ENCODE data around the gene C16orf46.

The C16orf46 gene

GRCh38 chr16:81041696-81042095 is 35.3 kb downstream of the C16orf46 start:
- Histone ChIP-seq H3K36me3 (ENCODE audit: low read length) (peaks cover 3% of the 10 kb centered on the region; the same call in 1 of the 2 replicates), H3K79me2 (ENCODE audit: insufficient read depth, low read length) (no peaks in the 10 kb centered on the region; the same call in 1 of the 2 replicates), H3K9ac (ENCODE audit: low read length) (no peak overlapping the region), H3F3A (ENCODE audit: insufficient read depth) (no peaks in the 10 kb centered on the region), H3K4me3 (ENCODE audit: insufficient read depth, low read length, poor library complexity, severe bottlenecking) (no peak overlapping the region), H2AFZ (ENCODE audit: low read depth, low read length, severe bottlenecking) (no peak overlapping the region), H3K27ac (ENCODE audit: low read depth, low read length) (no peak overlapping the region), H3K9me3 (ENCODE audit: insufficient read depth, low read length) (no peaks in the 10 kb centered on the region), H4K20me1 (ENCODE audit: low read depth, low read length) (no peaks in the 10 kb centered on the region), H3K9me2 (replicated peaks; ENCODE audit: insufficient read depth, low read length) (no peaks in the 10 kb centered on the region), H3K4me2 (ENCODE audit: low read depth, low read length, poor library complexity, severe bottlenecking) (no peak overlapping the region), H3K27me3 (ENCODE audit: low read length) (no peaks in the 10 kb centered on the region)
- TF ChIP-seq, protein P1, sequence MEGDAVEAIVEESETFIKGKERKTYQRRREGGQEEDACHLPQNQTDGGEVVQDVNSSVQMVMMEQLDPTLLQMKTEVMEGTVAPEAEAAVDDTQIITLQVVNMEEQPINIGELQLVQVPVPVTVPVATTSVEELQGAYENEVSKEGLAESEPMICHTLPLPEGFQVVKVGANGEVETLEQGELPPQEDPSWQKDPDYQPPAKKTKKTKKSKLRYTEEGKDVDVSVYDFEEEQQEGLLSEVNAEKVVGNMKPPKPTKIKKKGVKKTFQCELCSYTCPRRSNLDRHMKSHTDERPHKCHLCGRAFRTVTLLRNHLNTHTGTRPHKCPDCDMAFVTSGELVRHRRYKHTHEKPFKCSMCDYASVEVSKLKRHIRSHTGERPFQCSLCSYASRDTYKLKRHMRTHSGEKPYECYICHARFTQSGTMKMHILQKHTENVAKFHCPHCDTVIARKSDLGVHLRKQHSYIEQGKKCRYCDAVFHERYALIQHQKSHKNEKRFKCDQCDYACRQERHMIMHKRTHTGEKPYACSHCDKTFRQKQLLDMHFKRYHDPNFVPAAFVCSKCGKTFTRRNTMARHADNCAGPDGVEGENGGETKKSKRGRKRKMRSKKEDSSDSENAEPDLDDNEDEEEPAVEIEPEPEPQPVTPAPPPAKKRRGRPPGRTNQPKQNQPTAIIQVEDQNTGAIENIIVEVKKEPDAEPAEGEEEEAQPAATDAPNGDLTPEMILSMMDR (IDR thresholded peaks at IDR 0.05; ENCODE audit: insufficient read depth, low read length, poor library complexity, severe bottlenecking): no peak
- no peak for TF ChIP-seq EZH2phosphoT487 (conservative IDR thresholded peaks at IDR 0.05; ENCODE audit: low read length)

- peaks cover 3% of the 10 kb centered on the region; the same call in 1 of the 2 replicates for H3K36me3 ChIP-seq (ENCODE audit: low read length)
- H3K9ac ChIP-seq (ENCODE audit: low read length): no peak overlapping the region
- no peaks in the 10 kb centered on the region for H4K20me1 ChIP-seq (ENCODE audit: low read depth, low read length)
- H3K9me2 ChIP-seq (replicated peaks; ENCODE audit: insufficient read depth, low read length): no peaks in the 10 kb centered on the region
- H3K27me3 ChIP-seq (ENCODE audit: low read length): no peaks in the 10 kb centered on the region
- no peaks in the 10 kb centered on the region for H3F3A ChIP-seq (ENCODE audit: insufficient read depth)
- H3K4me3 ChIP-seq (ENCODE audit: insufficient read depth, low read length, poor library complexity, severe bottlenecking): no peak overlapping the region
- no peak overlapping the region for H3K4me2 ChIP-seq (ENCODE audit: low read depth, low read length, poor library complexity, severe bottlenecking)
- H3K9me3 ChIP-seq (ENCODE audit: insufficient read depth, low read length): no peaks in the 10 kb centered on the region
- no peaks in the 10 kb centered on the region; the same call in 1 of the 2 replicates for H3K79me2 ChIP-seq (ENCODE audit: insufficient read depth, low read length)
- no peak overlapping the region for H3K27ac ChIP-seq (ENCODE audit: low read depth, low read length)
- no peak for TF ChIP-seq EZH2phosphoT487 (conservative IDR thresholded peaks at IDR 0.05; ENCODE audit: low read length)
- TF ChIP-seq, protein P1 (IDR thresholded peaks at IDR 0.05; ENCODE audit: insufficient read depth, low read length, poor library complexity, severe bottlenecking): no peak
- H2AFZ ChIP-seq (ENCODE audit: low read depth, low read length, severe bottlenecking): no peak overlapping the region
Measured at GRCh38 chr16:81040842-81041241, 36.2 kb downstream of the C16orf46 start.

DNA sequence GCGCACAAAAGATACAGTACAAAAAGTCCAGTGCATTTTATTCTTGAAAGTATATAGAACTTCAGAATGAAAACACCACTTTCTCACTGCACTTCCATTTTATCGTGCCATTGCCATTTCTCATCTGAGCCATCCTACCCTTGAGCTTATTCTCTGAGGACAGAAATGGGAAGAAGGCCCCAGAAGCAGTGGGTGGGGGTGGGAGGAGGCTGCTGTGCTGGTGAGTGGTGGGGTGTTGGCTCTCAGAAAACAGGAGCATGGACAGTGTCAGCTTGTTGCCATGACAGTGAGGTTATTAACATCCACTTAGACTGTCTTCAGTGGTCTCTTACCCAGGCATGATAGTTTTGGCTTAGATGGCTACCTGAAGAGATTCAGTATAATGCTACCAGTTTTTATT is 36.9 kb downstream of the C16orf46 start:
- Histone ChIP-seq H3K9me3 (ENCODE audit: insufficient read depth, low read length) (no peaks in the 10 kb centered on the region), H2AFZ (ENCODE audit: low read depth, low read length, severe bottlenecking) (no peak overlapping the region), H3K4me3 (ENCODE audit: insufficient read depth, low read length, poor library complexity, severe bottlenecking) (no peak overlapping the region), H3K79me2 (ENCODE audit: insufficient read depth, low read length) (no peaks in the 10 kb centered on the region; the same call in 1 of the 2 replicates), H4K20me1 (ENCODE audit: low read depth, low read length) (no peaks in the 10 kb centered on the region), H3K36me3 (ENCODE audit: low read length) (peaks cover 3% of the 10 kb centered on the region; the same call in 1 of the 2 replicates), H3K4me2 (ENCODE audit: low read depth, low read length, poor library complexity, severe bottlenecking) (no peak overlapping the region), H3F3A (ENCODE audit: insufficient read depth) (no peaks in the 10 kb centered on the region), H3K9me2 (replicated peaks; ENCODE audit: insufficient read depth, low read length) (no peaks in the 10 kb centered on the region), H3K27me3 (ENCODE audit: low read length) (no peaks in the 10 kb centered on the region), H3K9ac (ENCODE audit: low read length) (no peak overlapping the region), H3K27ac (ENCODE audit: low read depth, low read length) (no peak overlapping the region)
- no peak for TF ChIP-seq EZH2phosphoT487 (conservative IDR thresholded peaks at IDR 0.05; ENCODE audit: low read length)
- TF ChIP-seq, protein P1 (IDR thresholded peaks at IDR 0.05; ENCODE audit: insufficient read depth, low read length, poor library complexity, severe bottlenecking): no peak
